AG08396 (cell line): ENCODE results near the gene ILKAP.

Experiments
- DNase-seq: peaks from one replicate; pipeline ENCODE4 v3.0.0; 2012; ENCODE audit warnings: low spot score, mixed read lengths

Gene ILKAP

DNA sequence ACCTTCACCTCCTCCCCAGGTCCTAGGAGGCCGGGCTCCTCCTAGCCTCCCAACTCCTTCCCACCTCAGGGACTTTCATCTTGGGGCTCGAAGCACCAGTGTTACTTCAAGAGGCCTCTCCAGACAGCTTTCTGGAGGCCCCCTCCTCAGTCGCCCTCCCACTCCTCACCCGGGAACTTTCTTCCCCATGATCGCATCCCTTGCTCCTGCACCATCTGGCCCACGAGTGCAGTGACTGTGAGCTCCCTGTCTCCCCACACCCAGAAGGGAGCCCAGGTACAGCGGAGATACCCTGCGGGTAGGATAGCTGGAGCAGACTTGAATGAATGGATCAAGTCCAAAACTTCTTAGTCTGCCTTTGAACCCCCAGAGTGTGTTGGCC lies 38.6 kb downstream of the ILKAP start:
- no peak for DNase-seq

DNA sequence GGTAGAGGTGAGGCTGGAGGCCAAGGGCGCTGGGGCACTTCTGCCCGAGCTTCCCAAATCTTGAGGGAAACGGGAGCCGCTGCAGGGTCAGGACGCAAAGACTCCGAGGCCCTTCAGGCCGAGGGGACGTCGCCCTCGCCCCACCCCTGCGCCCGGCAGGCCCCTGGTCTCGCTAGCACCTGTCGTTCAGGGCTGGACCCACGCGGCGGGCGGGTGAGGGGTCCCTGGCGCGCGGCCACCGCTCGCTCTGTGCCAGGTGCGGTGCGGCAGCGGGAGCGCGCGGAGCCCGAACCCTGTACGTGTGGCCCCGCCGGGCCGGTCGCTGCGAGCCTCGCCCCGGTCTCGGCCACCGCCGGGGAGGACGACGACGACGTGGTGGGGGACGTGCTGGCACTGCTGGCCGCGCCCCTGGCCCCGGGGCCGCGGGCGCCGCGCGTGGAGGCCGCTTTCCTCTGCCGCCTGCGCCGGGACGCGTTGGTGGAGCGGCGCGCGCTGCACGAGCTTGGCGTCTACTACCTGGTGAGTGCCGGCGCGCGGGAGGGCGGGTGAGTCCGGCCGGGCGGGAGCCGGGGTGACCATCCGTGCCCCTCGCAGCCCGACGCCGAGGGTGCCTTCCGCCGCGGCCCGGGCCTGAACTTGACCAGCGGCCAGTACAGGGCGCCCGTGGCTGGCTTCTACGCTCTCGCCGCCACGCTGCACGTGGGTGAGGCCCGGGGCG lies 39.9 kb downstream of the ILKAP start:
- DNase-seq, result no peak

DNA sequence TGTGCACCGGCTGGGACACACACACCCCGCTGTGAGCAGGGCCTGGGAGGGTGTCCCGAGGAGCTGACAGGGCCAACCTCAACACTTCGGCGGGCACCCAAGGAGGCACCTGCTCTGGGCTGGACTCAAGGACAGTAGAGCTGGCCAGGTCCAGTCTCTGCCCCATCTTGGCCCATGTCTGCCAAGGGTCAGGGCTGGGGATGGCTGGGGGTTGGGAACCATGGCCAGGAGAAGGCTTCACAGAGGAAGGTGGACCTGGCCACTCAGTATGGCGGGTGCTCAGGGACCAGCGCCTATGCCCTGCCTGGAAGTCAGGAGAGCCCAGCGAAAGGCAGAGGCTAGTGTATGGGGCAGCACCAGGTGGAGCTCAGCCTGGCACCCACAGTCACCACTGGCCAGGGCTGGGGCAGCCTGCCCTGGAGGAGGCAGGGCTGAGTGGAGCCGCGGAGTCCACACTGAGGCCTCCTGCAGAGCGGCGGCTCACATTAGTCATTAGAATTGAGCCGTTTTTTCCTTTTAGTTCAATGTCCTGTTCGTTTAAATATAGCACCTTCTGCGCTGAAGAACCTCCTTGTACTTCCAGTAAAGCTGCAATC lies 40.6 kb downstream of the ILKAP start:
- no peak for DNase-seq

DNA sequence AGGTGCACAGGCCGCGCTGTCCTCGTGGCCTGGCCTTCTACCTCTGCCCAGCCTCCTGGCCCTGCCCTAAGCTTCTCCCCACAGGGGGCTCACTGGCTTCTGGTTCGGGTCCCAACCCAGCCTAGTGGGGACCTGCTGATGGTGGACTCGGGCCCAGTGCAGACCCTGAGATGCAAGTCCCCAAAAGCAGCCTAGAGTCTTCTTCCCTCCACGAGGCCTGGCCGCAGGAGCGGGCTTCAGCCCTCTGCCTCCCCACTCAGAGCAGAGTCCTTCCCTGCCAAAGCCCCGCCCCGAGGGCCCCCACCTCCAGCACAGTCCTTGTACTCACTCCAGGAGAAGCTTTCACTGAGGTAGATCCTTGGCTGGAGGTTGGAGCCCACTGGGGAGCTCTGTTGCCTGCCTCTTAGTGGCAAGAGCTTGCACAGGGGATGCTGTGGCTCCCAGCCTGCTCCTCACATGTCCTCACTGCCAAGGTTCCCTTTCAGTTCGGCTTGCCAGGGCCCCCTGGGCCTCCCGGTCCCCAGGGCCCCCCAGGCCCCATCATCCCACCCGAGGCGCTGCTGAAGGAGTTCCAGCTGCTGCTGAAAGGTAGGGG lies 41.1 kb downstream of the ILKAP start:
- no peak for DNase-seq

DNA sequence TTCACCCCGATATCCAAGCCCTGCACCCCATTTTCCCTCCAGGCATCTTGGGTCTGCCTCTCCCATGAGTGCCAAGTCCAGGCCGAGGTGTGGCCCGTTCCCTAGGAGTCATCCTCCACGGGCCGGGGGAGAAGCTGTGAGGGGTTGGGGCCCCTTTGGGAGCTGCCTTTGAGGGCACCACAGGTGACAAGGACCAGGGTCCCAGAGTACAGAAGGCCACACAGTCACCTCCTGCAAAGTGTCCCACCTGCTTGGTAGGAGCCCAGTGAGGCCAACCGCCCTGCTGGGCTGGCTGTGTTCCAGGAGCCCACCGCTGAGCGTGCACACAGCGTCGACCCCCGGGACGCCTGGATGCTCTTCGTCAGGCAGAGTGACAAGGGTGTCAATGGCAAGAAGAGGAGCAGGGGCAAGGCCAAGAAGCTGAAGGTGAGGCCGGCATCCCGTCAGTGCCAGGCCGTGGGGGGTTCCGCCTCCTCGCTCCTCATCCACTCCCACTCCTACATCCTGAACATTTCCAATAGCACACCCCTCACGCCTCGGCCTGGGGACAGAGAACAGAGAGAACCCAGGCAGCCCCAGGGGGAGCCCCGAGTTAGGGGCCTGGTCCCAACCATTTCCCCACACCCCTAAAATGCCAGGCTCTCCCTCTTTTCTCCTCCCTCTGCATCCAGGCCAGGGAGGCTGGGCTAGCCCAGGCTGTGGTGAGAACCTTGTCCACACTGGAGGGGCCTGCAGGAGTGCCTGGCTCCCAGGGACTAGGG lies 42.0 kb downstream of the ILKAP start:
- no peak for DNase-seq

DNA sequence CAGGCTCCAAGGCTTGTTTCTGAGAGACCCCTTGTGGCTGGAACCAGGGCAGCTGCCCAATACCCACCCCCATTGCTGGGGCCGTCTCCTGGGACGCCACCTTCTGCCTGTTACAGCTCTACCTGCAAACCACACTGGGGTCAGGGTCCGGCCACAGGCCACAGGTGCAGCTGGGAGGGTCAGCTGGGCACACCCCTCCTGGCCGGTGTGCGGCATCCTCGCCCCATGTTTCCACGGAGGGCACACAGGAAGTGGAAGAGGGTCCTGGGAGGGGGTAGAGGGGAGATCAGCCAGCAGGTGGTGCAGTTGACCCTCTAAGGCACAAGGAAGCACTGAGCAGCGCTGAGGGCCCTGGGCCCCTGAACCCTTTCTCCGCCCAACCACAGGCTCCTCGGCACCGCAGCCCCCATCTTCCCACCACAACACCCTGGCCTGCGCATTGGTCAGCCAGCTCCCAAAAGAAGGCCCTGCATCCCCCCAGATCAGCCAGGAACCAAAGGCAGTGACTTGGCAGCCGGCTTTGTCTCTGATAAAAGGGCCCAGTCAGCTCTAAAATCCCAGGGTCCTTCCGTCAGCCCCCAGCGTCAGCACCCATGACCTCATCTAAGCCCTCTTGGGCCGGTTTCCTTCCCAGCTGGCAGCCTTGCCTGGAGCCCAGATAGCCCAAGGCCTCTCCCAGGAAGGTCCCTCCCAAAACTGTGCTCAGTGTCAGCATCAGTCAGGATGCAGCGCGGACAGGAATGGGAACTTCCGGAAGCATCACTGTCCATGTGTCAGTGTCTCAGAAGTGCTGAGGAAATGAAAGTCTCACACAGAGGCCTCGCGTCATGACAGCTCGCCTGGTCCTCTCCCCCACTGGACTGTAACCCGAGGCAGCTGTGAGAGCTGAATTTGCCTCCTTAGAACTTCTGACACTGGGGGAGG lies 43.0 kb downstream of the ILKAP start:
- no peak for DNase-seq

DNA sequence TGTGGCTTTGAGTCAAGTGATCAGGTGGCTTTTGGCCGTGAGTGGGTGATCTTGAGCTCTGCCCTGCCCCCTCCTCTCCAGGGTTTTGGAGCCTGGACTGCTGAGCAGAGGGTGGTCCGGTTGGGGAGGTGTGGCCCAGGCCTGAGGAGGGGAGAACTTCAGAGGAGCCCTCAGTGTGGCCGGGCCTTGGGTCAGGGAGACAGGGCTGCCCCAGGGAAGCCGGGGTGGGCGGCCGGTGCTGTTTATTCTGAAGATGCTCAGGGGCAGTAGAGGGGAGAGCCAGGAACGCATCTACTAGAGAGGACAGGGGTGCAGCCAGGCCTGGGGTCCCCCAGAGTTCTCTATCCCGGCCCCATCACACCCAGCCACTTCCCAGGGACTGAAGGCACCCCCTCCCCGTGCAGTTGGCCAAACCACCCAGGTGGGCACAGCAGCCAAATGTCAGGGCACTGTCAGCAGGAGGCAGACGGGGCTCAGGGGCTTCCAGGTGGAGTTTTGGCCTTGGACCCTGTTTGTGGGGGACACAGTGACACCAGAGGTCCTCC lies 43.8 kb downstream of the ILKAP start:
- DNase-seq, result no peak

DNA sequence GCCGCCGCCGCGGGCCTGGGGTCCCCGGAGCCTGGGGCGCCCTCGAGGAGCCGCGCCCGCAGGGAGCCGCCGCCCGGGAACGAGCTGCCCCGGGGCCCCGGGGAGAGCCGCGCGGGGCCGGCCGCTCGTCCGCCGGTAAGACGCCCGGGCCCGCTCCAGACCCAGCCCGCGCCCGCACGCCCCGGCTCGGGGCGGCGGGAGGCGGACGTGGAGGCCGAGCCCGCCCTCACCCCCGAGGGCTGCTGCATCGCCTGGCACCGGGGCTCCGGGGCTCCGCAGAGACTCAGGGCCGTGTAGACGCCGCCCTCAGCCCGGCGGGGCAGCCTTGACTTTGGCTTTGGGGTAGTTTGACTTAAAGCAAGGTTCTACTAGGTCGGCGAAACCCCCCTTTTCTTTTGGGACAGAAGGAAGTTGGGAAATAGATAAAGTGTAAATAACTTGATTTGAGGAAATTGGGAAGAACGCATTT lies 44.4 kb downstream of the ILKAP start:
- no peak for DNase-seq

DNA sequence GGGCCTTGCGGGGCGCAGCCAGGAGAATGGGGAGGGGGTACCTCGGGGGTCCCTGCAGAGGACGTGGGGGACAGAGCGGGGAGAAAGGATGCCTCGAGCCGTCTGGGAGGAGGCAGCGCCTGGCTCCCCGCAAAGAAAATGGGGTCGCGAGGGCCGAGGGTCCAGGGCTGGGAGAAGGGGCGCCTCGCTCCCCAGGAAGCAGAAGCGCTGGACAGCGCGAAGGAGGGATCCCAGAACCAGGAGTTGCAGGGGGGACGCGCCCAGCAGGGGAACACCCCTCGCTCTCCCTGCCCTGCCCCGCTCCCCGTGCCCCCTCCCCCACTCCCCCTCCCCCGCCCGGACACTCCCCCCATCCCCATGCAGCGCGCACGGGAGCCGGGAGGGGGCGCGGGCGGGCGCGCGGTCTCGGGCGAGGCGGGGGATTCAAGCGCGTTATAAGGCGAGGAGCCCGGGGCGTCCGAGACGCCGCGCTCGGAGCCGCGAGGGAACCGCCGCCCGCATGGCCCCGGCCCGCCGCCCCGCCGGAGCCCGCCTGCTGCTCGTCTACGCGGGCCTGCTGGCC lies 44.9 kb downstream of the ILKAP start, which contains the start of gene ERFE:
ERFE (plus strand) TSS at position 462 of the 562 bp plus-strand sequence; CDS start at position 500, 38 bp downstream.
- peak; percentile 88 for DNase-seq

DNA sequence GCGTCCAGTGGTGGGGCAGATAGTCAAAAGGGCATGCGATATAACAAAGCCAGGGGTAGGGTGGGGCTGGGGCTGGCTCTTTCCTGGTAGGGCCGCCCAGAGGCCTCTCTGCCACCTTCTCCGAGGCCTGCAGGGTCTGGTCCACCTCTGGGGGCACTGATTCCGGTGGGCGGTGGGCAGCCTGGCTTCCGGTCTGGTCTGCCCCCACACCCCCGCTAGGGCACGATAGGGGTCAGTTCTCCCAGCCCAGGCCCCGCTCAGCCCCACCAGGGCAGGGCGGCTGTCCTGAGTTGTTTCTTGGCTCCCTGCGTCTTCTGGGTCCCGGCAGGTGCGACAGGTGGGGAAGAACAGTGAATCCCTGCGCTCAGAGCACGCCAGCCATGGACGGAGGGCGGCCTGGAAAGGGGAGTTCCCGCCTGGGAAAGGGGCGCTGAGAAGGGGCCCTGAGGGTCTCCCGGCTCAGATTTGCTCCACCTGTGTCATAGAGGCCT lies 45.4 kb downstream of the ILKAP start:
- DNase-seq, result no peak

DNA sequence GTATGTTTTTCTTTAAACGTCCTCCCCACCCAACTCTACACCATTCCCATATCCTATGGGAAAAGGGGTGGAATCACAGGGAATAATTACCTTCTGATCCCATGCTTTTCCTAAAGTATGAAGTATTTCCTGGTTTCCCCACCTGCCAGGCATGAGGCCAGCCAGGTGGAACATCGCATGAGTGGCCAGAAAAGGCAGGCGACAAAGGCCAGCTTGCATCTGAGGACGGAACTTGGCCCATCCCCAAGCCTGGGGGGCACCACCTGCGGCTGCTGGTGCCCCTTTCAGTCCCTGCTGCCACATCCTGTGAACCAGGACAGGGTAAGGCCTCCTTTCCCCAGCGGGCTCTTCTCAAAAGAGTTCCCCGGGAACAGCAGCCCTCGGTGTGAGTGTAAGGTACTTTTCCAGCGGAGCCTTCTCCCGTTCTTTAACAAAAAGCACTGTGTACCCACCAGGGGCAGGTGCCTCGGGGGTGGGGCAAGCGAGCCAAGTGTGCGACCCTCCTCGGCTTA lies 45.9 kb downstream of the ILKAP start:
- no peak for DNase-seq

DNA sequence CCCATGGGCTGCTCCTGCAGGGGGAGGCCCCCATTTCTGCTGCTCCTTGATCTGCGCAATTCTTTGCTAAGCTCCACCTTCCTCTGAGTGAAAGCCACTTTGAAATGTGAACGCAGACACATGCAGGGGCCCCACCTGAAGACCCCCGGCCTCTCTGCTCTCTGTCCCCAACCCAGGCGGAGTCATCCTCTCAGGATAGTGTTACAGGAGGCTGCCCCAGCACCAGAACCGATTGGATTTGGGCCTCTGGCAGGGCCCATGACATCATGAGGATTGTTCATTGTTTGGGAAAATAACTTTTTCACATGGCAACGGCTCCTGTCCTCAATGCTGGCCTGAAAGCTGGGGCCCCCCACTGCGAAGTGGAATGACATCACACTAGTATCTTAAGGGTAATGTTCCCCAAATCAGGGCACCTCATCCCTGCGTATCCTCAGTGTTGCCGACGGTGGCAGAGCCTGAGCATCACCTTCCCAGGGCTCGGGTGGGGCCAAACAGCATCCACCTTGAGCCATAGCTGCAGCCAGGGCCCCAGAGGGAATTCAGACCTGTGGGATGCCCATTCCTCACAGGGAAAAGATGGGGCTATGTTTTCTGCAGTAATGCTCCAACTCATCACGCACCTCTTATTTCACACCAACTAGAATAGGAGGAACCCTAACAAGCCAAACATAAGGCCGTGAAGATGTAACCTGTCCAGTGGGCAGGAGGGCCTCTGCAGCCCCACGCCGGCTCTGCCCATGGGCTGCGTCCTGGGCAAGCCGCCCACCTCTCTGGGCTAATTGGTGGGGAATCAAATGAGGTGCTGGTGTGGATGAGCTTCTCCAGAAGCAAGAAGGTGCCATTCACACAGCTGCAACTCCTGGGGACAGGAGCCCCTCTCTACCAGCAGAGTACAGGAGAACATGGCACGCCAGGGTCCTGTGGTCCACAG lies 47.5 kb downstream of the ILKAP start:
- DNase-seq, result no peak

DNA sequence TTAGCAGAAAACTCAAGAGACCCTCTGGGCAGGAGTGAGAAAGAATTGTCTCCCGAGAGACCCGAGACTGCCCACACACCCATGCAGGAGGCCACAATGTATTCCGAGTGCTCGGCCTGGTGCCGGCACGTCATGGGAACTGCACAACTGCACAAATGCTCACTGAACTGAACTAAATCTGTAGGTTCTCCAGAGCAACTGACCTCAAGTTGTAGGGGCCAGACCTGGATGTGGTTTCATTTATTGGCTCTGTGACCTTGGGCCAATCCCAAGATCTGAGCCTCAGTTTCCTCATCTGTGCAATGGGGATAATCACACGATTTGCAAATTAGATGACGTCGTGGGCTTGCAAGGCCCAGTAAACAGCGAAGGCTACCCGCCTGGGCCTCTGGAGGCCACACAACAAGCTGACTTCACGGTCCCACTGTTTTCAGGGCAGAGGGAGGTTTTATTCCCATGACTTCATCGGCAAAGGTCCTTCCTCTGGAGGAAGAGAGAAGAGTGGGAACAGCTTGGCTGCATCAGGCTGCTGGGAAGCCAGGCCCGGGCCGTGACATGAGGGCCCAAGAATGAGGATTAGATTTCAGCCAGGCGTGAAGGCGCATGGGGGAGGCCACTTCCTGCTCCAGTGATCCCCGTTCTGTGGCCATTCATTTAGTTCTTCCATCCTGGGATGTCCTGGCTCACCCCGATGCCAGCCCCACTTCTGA lies 48.3 kb downstream of the ILKAP start:
- DNase-seq, result peak; percentile 85

DNA sequence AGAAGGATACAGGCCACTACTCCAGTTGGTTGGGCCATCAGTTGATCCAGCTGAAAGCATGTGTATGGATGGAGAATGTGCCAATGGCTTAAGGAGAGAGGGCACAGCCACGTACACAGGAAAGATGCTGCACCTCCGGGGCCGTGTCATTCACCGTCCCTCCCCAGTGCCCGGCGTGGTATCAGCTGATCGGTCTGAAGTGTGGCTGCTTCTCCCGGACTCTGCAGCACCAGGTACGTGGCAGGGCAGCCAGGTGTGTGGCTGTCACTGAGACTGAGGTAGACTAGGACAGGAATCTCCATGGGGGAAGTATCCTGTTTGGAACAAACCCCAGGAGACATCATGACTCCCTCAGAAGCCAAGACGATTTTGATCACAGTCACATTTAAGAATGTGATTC lies 48.9 kb downstream of the ILKAP start:
- DNase-seq, result no peak

DNA sequence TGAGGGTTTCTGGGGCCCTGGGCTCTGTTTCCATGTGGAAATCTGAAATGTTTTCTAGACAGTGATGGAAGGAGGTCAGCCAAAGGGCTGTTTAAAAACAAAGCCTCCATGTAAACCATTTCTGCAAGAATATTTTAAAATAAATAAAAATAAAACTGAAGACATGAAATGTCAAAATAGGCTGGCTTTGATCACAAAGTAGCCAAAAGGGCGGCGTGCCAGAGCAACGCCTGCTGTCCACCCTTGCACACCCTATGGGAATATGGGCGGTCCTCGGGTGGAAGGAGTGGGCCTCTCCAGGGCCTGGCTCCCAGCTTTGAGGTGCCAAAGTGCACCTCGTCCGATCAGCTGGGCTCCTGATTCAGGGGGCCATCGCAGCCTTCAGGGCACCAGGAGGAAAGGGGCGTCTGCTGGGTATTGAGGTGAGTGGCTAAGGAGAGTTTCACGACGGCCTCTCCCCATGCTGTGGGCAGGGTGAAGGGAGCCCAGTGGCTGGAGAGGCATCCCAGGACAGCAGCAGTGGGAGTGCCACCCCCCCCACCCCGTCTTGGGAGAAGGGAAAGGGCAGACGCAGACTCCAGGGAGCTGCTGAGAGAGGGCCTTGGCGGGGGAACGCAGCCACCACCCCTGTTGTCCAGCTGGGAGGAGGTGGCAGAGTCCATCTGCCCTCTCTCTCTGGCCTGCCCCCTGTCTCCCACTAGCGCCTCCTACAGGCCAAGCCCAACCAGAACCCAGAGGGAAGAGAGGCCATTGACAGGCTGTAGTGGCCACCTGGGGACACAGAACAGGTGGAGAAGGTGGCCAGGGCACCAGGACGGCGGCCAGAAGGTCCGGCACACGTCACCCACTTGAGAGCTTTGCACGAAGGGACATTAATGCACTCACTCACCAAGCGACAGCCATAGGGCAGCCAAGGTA lies 50.5 kb downstream of the ILKAP start:
- no peak for DNase-seq

DNA sequence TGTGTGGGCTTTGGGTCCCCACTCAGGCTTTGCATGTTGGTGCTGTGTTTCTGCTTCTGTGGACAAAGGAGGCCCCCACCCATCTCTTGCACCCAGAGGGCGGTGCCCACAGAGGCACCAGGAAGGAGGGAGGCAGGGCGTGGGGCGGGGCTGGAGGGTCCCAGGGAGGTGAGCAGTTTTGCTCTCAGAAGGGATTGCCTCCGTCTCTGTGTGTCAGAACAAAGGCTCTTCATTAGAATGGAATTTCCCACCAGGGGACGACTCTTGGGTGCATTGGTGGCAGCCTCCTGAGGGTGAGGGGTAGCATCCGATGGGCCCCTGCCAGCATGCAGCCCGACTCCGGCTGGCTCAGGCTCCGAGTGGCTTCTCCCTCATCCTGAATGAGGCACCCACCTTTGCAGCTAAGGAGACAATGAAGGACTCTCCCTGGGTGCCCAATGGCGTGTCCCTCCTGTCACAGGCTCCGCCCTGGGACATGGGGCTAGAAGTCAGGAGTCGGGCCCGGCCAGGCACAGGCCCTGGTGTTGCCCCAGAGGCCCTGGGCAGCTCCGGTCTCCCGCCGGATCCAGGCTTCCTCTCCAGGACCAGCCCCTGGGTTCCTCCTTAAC lies 51.8 kb downstream of the ILKAP start:
- no peak for DNase-seq

DNA sequence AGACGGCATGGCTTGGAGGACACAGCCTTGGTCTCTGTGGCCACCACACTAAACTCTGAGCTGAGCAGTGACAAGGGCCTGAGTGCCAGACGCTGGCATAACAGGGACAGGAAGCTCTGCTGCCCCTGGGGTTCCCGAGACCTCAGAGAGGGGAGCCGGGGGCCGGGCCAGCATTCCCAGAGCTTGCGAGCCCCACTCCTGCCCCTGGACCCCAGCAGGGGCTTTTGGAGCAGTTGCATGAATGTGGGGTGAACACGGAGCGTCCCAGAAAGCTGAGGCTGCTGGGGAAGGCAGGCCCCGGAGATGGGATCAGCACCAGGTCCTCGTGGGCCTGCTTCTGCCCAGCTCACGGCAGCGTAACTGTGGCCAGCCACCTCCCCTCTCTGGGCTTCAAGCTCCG lies 52.3 kb downstream of the ILKAP start:
- no peak for DNase-seq
